Activated B cell treated with CpG ODN at 0.5 μM for 24 hours (primary cell): ENCODE measurements around the gene MAP1LC3A. TPM values are rescaled to one million over a fixed set of nuclear protein-coding genes. Genes with fewer than 3 reads are reported as not detected.

Source experiments
- ATAC-seq: fragments of 200-7000 bp; cut with Tn5 transposase; one replicate; pipeline ENCODE4 v1.10.0; 2021; ENCODE audit warnings: low read depth, mild to moderate bottlenecking, moderate library complexity
- CTCF ChIA-PET: fragments of 350-600 bp; sonication (Branson Sonifier 250); formaldehyde crosslinking; loops from one replicate; lab custom pipeline; 2021; ENCODE audit warnings: antibody characterized with exemption; lab: Charles Lee
- POLR2A ChIA-PET: fragments of 350-600 bp; sonication (Branson Sonifier 250); formaldehyde crosslinking; loops from one replicate; lab custom pipeline; 2021; ENCODE audit warnings: antibody characterized with exemption; lab: Charles Lee
- DNase-seq: peaks from one replicate; pipeline ENCODE4 v3.0.0; 2022
- H3K27ac Mint-ChIP-seq: one replicate; pipeline ENCODE4 v1.8.0; 2020; ENCODE audit warnings: mixed read lengths
- H3K27me3 Mint-ChIP-seq: one replicate; pipeline ENCODE4 v1.8.0; 2021; ENCODE audit warnings: mixed read lengths
- H3K36me3 Mint-ChIP-seq: one replicate; pipeline ENCODE4 v1.8.0; 2021; ENCODE audit warnings: low read depth, mixed read lengths
- H3K4me1 Mint-ChIP-seq: one replicate; pipeline ENCODE4 v1.8.0; 2021; ENCODE audit warnings: mixed read lengths
- H3K4me3 Mint-ChIP-seq: one replicate; pipeline ENCODE4 v1.8.0; 2020; ENCODE audit warnings: mild to moderate bottlenecking, mixed read lengths
- H3K9me3 Mint-ChIP-seq: one replicate; pipeline ENCODE4 v1.8.0; 2020; ENCODE audit warnings: mixed read lengths
- CTCF ChIP-seq: fragments of 200-600 bp; IDR thresholded peaks from one replicate; pipeline ENCODE4 v1.8.0; 2022; ENCODE audit warnings: antibody characterized with exemption, mild to moderate bottlenecking
- intact Hi-C: fragments of 100-400 bp; cut with micrococcal nuclease; formaldehyde crosslinking; loops from one replicate; pipeline ENCODE4 v1.15.1; 2024
- total RNA-seq: library from RNA; stranded (reverse); gene quantifications from 2 replicates; pipeline ENCODE4 v1.2.3, GENCODE V29; 2022

Gene MAP1LC3A
- total RNA-seq, 1 donor from 2014 or later = 1.6 TPM

GRCh38 chr20:34607066-34607465, 48.5 kb downstream of the MAP1LC3A start:
- Mint-ChIP-seq H3K27ac (no peak overlapping the region), H3K9me3 (peaks cover 6% of the 10 kb centered on the region), H3K27me3 (no peaks in the 10 kb centered on the region), H3K4me1 (peaks cover 17% of the 10 kb centered on the region), H3K36me3 (peaks cover 30% of the 10 kb centered on the region), H3K4me3 (no peak overlapping the region)
- DNase-seq (no peak), ATAC-seq (no peak)
- intact Hi-C loops = no loop called here
- no peak for TF ChIP-seq CTCF
- CTCF ChIA-PET = no interaction called here
- POLR2A ChIA-PET = no interaction called here

Other genes with a start within 250 kb of the MAP1LC3A start
- 62.6 and 66.3 TPM in 2 replicates for gene ITCH, start 195.4 kb upstream of the MAP1LC3A start, total RNA-seq
- 62.7 and 65.9 TPM in 2 replicates for gene DYNLRB1, start 42.3 kb upstream of the MAP1LC3A start, total RNA-seq
- gene PIGU, start 118.4 kb downstream of the MAP1LC3A start, total RNA-seq = 14.7 and 15.3 TPM in 2 replicates
- 4.0 and 4.2 TPM in 2 replicates for gene TP53INP2, start 145.6 kb downstream of the MAP1LC3A start, total RNA-seq